WTC11 (cell line): ENCODE results near the gene ADGRF3.

Experiments
- ARID4B ChIP-seq: sonication (generic); formaldehyde crosslinking; IDR thresholded peaks from 2 replicates; pipeline ENCODE4 v1.8.0; 2023; ENCODE audit warnings: missing genetic modification reagents, mild to moderate bottlenecking, borderline replicate concordance
- ATF2 ChIP-seq: sonication (generic); formaldehyde crosslinking; IDR thresholded peaks from 2 replicates; pipeline ENCODE4 v1.8.1; 2022; ENCODE audit warnings: low read depth, missing genetic modification reagents, borderline replicate concordance
- CTCF ChIP-seq: fragments of 200-600 bp; IDR thresholded peaks from 2 replicates; pipeline ENCODE4 v1.8.0; 2022; ENCODE audit warnings: antibody characterized with exemption
- ESRRA ChIP-seq: sonication (generic); formaldehyde crosslinking; IDR thresholded peaks from 2 replicates; pipeline ENCODE4 v1.8.1; 2022; ENCODE audit warnings: mild to moderate bottlenecking, missing genetic modification reagents, borderline replicate concordance
- NR2C2 ChIP-seq: sonication (generic); formaldehyde crosslinking; IDR thresholded peaks from 2 replicates; pipeline ENCODE4 v1.8.0; 2022; ENCODE audit warnings: mild to moderate bottlenecking, missing genetic modification reagents
- OVOL2 ChIP-seq: fragments of 250-450 bp; sonication (Bioruptor Pico); IDR thresholded peaks from 2 replicates; pipeline ENCODE4 v1.9.0; 2021; ENCODE audit warnings: mild to moderate bottlenecking, borderline replicate concordance
- USF1 ChIP-seq: sonication (generic); formaldehyde crosslinking; IDR thresholded peaks from 2 replicates; pipeline ENCODE4 v1.8.0; 2022; ENCODE audit warnings: mild to moderate bottlenecking, missing genetic modification reagents
- ZNF232 ChIP-seq: sonication (generic); formaldehyde crosslinking; IDR thresholded peaks from 2 replicates; pipeline ENCODE4 v1.8.0; 2022; ENCODE audit warnings: mild to moderate bottlenecking, missing genetic modification reagents
- TF ChIP-seq, protein P1 (sequence below): sonication (generic); formaldehyde crosslinking; conservative IDR thresholded peaks from 2 replicates; pipeline ENCODE4 v1.8.1; 2022; ENCODE audit warnings: mild to moderate bottlenecking, missing genetic modification reagents
- TF ChIP-seq, protein P2 (sequence below): sonication (generic); formaldehyde crosslinking; IDR thresholded peaks from 2 replicates; pipeline ENCODE4 v1.8.1; 2023; ENCODE audit warnings: mild to moderate bottlenecking, missing genetic modification reagents

GRCh38 chr2:26364669-26365068 is 18.1 kb upstream of the ADGRF3 start:
- TF ChIP-seq CTCF (no peak), ESRRA (CRISPR knock-in tag) (no peak), USF1 (no peak), ATF2 (no peak), ARID4B (CRISPR knock-in tag) (no peak), OVOL2 (CRISPR knock-in tag) (no peak), NR2C2 (CRISPR knock-in tag) (no peak), ZNF232 (CRISPR knock-in tag) (no peak)
- TF ChIP-seq, protein P1, sequence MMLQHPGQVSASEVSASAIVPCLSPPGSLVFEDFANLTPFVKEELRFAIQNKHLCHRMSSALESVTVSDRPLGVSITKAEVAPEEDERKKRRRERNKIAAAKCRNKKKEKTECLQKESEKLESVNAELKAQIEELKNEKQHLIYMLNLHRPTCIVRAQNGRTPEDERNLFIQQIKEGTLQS (CRISPR knock-in tag), result no peak
- TF ChIP-seq, protein P2, sequence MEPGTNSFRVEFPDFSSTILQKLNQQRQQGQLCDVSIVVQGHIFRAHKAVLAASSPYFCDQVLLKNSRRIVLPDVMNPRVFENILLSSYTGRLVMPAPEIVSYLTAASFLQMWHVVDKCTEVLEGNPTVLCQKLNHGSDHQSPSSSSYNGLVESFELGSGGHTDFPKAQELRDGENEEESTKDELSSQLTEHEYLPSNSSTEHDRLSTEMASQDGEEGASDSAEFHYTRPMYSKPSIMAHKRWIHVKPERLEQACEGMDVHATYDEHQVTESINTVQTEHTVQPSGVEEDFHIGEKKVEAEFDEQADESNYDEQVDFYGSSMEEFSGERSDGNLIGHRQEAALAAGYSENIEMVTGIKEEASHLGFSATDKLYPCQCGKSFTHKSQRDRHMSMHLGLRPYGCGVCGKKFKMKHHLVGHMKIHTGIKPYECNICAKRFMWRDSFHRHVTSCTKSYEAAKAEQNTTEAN (CRISPR knock-in tag), result no peak
